GM12864 (cell line): ENCODE measurements around the gene MARK2.
A peak's percentile ranks its signal among the peaks of the same experiment; 100 is the strongest.

Experiments
- DNase-seq: peaks from one replicate; pipeline ENCODE4 v3.0.0-alpha.2; 2011; ENCODE audit warnings: low read depth
- H3K4me3 ChIP-seq: 2 replicates; pipeline ENCODE4 v1.5.1; 2011; ENCODE audit warnings: mild to moderate bottlenecking, low read depth, low read length, control low read depth
- TF ChIP-seq, protein P1 (sequence below): IDR thresholded peaks from 2 replicates; pipeline ENCODE4 v1.5.1; 2011; ENCODE audit warnings: low read depth, mild to moderate bottlenecking, moderate library complexity, low read length, control low read depth, inconsistent platforms; ENCODE audit errors: missing control alignments

Gene MARK2

DNA sequence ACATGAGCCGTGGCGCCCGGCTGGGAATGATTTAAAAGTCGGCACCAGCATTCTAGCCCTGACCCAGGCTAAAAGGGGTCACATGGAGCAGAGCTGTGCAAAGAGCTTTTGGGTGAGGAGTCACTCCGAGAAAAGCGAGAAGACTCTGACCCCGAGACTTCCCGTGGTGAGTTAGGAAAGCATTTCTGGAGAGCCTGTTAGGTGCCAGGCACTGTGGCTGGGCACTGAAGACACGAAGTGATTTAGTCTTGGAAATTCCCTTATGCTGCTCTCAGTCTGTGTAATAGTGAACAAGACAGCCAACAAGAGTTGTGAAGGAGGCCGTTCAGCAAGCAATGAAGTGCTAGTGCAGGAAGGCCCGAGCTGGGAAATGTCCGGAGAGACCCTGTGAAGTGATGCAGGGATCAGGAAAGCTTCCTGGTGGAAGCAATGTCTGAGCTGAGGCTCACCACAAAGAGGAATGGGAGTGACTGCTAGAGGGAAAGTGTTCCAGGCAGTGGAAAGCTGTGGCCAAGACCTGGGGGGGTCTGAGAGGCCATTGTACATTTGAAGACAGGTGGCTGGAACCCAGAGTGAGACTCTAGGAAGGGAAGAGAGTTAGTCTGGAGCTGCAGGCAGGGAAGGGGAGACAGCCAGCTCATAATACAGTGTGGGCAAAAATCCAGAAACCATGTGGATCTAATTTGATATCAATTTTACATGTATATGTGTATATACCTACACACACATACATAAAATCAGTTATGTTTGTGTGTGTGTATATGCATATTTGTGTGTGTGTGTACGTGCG lies 31.6 kb downstream of the MARK2 start:
- DNase-seq = no peak
- TF ChIP-seq, protein P1, sequence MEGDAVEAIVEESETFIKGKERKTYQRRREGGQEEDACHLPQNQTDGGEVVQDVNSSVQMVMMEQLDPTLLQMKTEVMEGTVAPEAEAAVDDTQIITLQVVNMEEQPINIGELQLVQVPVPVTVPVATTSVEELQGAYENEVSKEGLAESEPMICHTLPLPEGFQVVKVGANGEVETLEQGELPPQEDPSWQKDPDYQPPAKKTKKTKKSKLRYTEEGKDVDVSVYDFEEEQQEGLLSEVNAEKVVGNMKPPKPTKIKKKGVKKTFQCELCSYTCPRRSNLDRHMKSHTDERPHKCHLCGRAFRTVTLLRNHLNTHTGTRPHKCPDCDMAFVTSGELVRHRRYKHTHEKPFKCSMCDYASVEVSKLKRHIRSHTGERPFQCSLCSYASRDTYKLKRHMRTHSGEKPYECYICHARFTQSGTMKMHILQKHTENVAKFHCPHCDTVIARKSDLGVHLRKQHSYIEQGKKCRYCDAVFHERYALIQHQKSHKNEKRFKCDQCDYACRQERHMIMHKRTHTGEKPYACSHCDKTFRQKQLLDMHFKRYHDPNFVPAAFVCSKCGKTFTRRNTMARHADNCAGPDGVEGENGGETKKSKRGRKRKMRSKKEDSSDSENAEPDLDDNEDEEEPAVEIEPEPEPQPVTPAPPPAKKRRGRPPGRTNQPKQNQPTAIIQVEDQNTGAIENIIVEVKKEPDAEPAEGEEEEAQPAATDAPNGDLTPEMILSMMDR = no peak
- no peak overlapping the region for H3K4me3 ChIP-seq

DNA sequence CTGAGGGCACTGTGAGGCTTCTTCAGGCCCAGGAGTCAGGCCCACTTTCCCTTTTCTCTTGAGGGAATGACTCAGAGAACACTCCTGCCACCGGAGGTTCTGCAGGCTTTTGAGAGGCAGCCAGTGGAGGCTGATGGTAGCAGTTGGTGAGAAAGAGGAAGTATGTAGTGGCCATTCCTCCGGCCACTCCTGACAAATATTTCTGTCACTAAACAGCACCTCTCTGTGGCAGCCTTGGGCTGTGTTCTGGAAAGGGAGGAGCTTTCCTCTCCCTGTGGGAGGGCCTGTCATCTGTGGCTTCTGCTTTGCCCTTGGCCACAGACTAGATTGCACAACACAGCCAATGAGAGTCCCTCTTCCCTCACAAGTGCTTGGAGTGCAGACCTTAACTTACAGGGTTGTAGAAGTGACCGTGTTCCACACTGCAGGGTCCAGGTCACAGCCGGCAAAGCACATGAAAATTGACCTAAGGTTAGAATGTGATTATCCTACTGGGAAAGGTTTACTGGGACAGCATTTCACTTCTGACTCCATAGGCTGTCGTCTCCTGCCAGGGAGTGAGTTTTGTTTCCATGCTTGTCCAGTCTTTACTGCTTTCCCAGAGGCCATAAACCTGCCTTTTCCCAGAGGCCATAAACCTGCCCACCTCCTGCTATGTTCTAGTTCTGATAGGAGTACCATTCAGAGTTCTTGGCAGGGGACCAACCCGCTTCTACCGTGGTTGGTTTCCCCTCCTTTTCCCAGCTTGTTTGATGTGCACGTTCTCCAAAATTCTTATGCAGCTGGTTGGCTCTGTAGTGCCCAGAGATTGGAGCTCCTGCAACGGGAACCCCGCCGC lies 33.3 kb downstream of the MARK2 start:
- TF ChIP-seq, protein P1 = peak; percentile 53
- H3K4me3 ChIP-seq = no peak overlapping the region
- DNase-seq = peak; percentile 66

DNA sequence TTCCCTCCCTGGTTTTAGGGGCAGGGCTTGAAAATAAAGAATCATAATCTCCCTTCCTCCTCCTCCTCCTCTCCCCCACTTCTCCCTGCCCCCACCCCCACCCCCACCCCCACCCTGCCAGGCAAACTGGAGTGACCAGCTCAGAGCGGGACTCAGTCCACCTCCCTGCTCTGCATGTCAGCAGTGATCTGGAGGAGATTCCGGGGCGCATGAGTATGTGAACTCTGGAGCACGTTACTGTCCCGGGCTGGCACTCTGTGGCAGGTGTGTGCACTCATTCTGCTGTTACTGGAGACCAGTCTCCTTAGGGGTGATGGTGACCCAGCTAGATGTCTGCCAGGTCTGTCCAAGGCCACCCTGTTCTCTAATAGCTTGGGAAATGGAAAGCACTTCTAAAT lies 33.9 kb downstream of the MARK2 start:
- no peak overlapping the region for H3K4me3 ChIP-seq
- TF ChIP-seq, protein P1 = no peak
- DNase-seq = no peak

DNA sequence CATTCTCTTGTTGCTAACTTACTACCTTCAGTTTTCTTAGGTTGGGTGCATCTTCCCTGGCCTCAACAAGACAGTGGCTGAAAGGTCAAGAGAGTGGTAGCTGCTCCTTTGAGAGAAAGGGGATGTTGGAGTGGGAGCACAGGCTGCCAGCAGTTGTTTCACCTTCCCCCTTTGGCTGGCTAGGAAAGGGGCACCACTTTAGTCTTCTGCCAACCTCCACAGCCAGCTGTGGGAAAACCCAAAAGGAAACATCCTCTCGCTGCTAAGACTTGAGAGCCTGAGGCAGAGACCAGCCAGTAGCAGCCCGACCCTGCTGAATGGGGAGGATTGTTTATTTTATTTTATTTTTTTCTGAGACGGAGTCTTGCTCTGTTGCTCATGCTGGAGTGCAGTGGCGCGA lies 34.4 kb downstream of the MARK2 start:
- no peak for DNase-seq
- H3K4me3 ChIP-seq = no peak overlapping the region
- TF ChIP-seq, protein P1 = no peak

DNA sequence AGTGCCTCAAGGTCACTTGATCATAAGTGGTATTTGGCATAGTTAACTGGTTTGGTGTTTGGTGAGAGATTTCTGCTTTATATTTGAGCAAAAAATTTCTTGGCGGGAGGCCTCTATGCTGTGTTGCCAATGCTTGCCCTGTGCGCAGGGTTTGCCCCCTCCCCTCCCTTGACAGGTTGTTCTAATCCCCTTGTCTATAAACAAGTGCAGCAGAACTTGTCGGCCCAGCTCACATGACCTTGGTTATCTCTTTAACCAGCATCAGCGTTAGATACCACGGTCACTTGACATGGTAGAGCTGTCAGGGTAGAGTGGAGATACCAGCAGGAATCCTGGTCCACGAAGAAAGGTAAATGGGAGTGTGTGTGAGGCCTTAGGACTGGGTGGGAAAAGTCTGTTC lies 35.6 kb downstream of the MARK2 start:
- DNase-seq = no peak
- TF ChIP-seq, protein P1 = no peak
- H3K4me3 ChIP-seq = no peak overlapping the region

DNA sequence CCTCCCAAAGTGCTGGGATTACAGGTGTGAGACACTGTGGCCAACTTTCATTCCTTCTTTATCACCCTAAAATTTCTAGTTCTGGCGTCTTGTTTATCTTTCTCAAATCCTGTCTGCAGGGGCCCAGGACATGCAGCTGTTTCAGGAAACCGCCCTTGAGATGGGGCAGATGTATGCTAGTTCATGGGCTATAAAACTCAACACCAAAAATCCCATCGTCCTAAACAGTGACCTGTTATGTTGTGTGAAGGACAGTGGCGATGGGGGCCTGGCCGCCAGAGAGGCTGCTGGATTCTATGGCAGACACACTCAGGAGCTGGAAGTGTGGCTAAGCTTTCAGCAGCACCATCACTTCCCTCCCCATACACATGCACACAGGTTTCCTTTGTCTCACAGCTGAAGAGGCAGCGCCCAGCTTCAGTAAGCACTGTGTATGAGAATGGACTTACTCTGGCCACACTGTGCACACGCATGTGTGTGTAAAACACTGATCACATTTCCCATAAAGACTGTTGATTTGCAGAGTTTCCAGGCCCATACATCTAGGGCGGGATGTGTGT lies 36.7 kb downstream of the MARK2 start:
- TF ChIP-seq, protein P1 = no peak
- DNase-seq = no peak
- no peak overlapping the region for H3K4me3 ChIP-seq
